ENCODE results near the gene RPS18. TPM values are rescaled to one million over a fixed set of nuclear protein-coding genes. Genes with fewer than 3 reads are reported as not detected.

Gene RPS18
- total RNA-seq, 6 experiments from 2014 or later, result 504 to 932 (median 612) TPM

DNA sequence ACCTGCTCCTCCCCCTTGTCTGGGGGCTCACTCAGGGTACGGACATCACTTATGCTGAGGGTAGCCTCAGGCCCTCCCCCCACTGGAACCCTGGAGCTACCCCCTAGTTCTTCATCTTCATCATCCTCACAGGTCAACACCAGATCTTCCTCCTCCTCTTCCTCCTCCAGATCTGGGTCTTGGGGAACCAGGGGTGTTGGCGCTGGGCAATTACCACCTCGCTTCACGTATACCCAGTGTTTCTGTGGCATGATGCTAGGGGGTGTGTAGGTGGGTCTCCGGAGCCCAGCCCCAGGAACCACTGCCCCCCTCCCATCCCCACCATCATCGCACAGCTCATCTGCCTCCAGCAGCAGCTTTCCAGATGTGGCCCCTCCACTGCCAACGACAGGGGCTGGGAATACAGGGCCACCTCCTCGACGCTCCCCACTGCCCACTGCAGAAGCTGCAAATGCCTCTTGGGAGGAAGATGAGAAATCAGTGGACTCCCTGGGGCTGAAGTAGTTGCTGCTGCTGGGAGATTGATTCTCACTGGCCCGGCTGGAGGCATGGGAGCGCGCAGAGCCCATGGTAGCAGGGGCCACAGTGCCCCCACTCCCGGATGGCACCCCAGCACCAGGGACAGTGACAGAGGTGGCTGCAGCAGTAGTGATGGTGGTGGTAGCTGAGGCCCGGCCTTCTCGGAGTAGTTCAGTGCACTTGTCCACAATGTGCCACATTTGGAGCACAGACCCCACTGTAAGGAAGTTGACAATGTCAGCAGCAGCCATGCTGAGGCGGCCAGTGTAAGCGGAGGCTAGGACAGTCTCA, 44.1 kb downstream of the RPS18 start:
- intact Hi-C loops (cut with DNase I), result no loop called here
- Histone ChIP-seq H3K9me3 (no peaks in the 10 kb centered on the region), H3K4me1 (peaks cover 0 to 53% (median 6%) of the 10 kb centered on the region in 4 donors), H3K4me3 (no peak overlapping the region), H3K27ac (no peak overlapping the region), H3K27me3 (no peaks in the 10 kb centered on the region), H3K36me3 (peaks cover 0 to 22% (median 5%) of the 10 kb centered on the region in 4 donors)
- TF ChIP-seq, protein P1, sequence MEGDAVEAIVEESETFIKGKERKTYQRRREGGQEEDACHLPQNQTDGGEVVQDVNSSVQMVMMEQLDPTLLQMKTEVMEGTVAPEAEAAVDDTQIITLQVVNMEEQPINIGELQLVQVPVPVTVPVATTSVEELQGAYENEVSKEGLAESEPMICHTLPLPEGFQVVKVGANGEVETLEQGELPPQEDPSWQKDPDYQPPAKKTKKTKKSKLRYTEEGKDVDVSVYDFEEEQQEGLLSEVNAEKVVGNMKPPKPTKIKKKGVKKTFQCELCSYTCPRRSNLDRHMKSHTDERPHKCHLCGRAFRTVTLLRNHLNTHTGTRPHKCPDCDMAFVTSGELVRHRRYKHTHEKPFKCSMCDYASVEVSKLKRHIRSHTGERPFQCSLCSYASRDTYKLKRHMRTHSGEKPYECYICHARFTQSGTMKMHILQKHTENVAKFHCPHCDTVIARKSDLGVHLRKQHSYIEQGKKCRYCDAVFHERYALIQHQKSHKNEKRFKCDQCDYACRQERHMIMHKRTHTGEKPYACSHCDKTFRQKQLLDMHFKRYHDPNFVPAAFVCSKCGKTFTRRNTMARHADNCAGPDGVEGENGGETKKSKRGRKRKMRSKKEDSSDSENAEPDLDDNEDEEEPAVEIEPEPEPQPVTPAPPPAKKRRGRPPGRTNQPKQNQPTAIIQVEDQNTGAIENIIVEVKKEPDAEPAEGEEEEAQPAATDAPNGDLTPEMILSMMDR (IDR thresholded peaks at IDR 0.05), result no peak
- no peak for TF ChIP-seq POLR2A (IDR thresholded peaks at IDR 0.05)
- no peak for ATAC-seq
- no peak for DNase-seq
- WGBS (ENCODE audit: insufficient coverage, low coverage, low lambda C conversion rate, missing lambda C conversion rate), result 93% methylated on average over 2 of the region's 17 CpGs

DNA sequence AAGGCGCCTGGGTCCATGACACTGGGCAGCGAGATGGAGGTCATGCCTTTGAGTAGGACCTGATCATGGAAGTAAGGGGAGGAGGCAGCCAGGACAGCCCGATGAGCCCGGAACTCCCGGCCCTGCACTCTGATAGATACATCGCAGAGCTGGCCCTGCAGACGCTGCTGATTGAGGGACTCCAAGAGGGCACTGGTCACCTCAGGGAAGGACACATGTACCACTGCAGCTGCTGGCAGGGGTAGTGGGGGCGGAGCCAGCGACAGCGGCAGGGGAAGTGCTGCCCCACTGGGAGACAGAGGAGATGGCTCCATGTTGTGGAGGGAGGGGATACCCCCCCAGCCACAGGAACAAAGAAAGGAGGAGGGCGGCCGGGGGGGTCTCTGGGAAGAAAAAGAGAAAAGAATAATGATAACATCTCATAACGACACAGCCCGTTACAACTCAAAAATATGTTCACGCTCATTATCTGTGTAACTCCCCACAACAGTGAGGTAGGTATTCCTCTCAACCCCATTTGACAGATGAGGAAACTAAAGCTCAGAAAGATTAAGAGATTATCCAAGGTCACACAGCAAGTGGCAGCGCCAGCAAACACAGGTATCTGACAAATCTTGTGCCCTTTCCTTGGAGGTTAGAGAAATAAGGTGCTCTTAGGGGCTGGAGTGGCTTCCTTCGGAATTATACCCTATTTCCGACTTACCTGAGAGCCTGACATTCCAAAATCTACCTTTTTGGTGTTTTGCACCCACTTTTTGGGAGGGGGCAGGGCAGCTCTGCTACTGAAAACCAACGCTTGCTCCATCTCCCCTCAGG, 44.9 kb downstream of the RPS18 start:
- peak in 2 of 3 donors; percentile 33 to 60 for DNase-seq
- WGBS (ENCODE audit: insufficient coverage, low coverage, low lambda C conversion rate, missing lambda C conversion rate), result 70% methylated on average over 16 of the region's 19 CpGs
- ATAC-seq, result no peak
- peaks cover 0 to 58% (median 10%) of the 10 kb centered on the region in 4 donors for H3K4me1 ChIP-seq
- TF ChIP-seq POLR2A (IDR thresholded peaks at IDR 0.05), result no peak
- TF ChIP-seq, protein P1 (IDR thresholded peaks at IDR 0.05), result no peak
- peaks cover 0 to 24% (median 6%) of the 10 kb centered on the region in 4 donors for H3K36me3 ChIP-seq
- no peak overlapping the region for H3K27ac ChIP-seq
- intact Hi-C loops (cut with DNase I), result no loop called here
- no peaks in the 10 kb centered on the region for H3K9me3 ChIP-seq
- H3K4me3 ChIP-seq, result peak overlapping the region in 2 of 3 donors; percentile 51 to 52
- no peaks in the 10 kb centered on the region for H3K27me3 ChIP-seq

DNA sequence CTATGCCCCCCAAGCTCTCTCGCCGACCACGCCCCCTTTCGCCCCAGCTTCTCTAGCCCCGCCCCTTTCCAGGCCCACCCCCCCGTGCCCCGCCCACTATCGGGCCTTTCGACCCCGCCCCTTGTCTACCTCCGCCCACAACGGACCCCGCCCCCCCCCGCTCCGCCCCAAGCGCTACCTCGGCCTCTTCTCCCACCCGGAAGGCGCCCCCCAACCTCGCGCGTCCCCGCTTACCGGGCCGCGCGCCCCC, 45.5 kb downstream of the RPS18 start:
- Histone ChIP-seq H3K36me3 (peaks cover 0 to 24% (median 6%) of the 10 kb centered on the region in 4 donors), H3K27me3 (no peaks in the 10 kb centered on the region), H3K4me1 (peaks cover 0 to 55% (median 12%) of the 10 kb centered on the region in 4 donors), H3K9me3 (no peaks in the 10 kb centered on the region), H3K4me3 (peak overlapping the region; percentile 49 to 52 (median 51)), H3K27ac (peak overlapping the region; percentile 60 to 66 (median 63))
- peak in 3 of 4 donors; percentile 0 to 3 (median 1) for ATAC-seq
- no peak for TF ChIP-seq POLR2A (IDR thresholded peaks at IDR 0.05)
- TF ChIP-seq, protein P1 (IDR thresholded peaks at IDR 0.05), result no peak
- no peak for DNase-seq
- intact Hi-C loops (cut with DNase I), result no loop called here
- 2% methylated on average over 24 of the region's 27 CpGs for WGBS (ENCODE audit: insufficient coverage, low coverage, low lambda C conversion rate, missing lambda C conversion rate)

DNA sequence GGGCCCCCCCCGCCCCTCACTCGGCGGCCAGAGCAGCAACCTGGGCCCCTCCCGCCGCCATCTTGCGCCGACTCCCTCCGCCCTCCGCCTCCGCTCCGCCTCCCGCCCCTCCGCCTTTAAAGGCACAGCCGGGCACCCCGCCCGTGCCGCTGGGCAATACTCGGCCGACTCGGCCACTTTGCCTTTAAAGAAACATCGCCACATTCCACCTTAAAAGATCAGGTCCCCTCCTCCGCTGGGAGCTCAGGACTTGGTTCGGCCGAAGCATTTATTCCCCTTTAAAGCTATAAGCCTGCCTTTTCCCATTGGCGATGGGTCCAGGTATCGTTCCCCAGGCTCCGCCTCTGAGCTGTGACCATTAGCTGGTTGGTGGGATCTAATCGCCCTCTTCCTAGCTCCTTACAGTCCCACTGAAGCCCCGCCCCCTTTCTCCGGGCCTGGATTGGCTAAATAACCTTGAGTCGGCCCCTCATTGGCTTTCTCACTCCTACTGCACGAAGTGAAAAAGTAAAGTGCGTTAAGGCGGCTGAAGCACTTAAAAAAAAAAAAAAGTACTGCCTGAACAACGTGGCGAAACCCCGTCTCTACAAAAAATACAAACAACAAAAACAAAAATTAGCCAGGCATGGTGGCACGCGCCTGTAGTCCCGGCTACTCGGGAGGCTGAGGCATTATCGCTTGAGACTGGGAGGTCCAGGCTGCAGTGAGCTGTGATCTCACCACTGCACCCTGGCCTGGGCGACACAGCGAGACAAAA, 46.0 kb downstream of the RPS18 start, which contains the start of gene ZBTB22:
TSS of gene ZBTB22 (minus strand) at position 76 of the 757 bp plus-strand sequence. CDS start 828 bp downstream, outside the sequence.
- Histone ChIP-seq H3K36me3 (peaks cover 0 to 24% (median 6%) of the 10 kb centered on the region in 4 donors), H3K27me3 (no peaks in the 10 kb centered on the region), H3K4me1 (peaks cover 0 to 52% (median 12%) of the 10 kb centered on the region in 4 donors), H3K4me3 (peak within 1 kb of the TSS; percentile 49 to 52 (median 51)), H3K27ac (peak within 1 kb of the TSS; percentile 60 to 66 (median 63)), H3K9me3 (no peaks in the 10 kb centered on the region)
- 2% methylated on average over 44 of the region's 44 CpGs for WGBS (ENCODE audit: insufficient coverage, low coverage, low lambda C conversion rate, missing lambda C conversion rate)
- intact Hi-C loops (cut with DNase I), result no loop called here
- peak; percentile 58 to 84 (median 77) for ATAC-seq
- no peak for TF ChIP-seq POLR2A (IDR thresholded peaks at IDR 0.05)
- TF ChIP-seq, protein P1 (IDR thresholded peaks at IDR 0.05), result no peak
- DNase-seq, result peak; percentile 98 to 99 (median 98)
